ENCODE measurements around the gene FUT3. TPM values are rescaled to one million over a fixed set of nuclear protein-coding genes. Genes with fewer than 3 reads are reported as not detected.

The FUT3 gene
- total and polyA plus RNA-seq, 2 of the 4 experiments (the other 2 are of a cell fraction), result not detected

GRCh38 chr19:5818594-5818993 is 32.7 kb downstream of the FUT3 start:
- DNase-seq, result no peak
- ATAC-seq (ENCODE audit: low read depth), result no peak
- Histone ChIP-seq H3K79me1 (ENCODE audit: low read depth in 1 of 2, low read length in 2 of 2) (no peaks in the 10 kb centered on the region), H3K4me1 (ENCODE audit: control insufficient read depth, insufficient read depth, low read length) (peaks cover 5% of the 10 kb centered on the region), H4K20me1 (ENCODE audit: insufficient read depth, low read length) (no peaks in the 10 kb centered on the region; the same call in 1 of the 2 replicates), H2AK5ac (ENCODE audit: low read depth, low read length) (no peak overlapping the region), H3K4me2 (ENCODE audit: low read depth, low read length) (no peak overlapping the region), H2AFZ (replicated peaks; ENCODE audit: low read length, poor library complexity) (peak overlapping the region; percentile 32), H4K91ac (ENCODE audit: insufficient read depth, low read depth, low read length) (no peak overlapping the region), H3K23ac (ENCODE audit: low read depth, low read length) (no peak overlapping the region), H2AK9ac (replicated peaks; ENCODE audit: low read depth, low read length, poor library complexity) (no peak overlapping the region), H4K8ac (ENCODE audit: low read depth in 2 of 2, low read length in 2 of 2) (no peak overlapping the region), H3K14ac (replicated peaks; ENCODE audit: low read depth, low read length) (no peak overlapping the region), H3K9me3 (ENCODE audit: control insufficient read depth, insufficient read depth, low read length) (no peaks in the 10 kb centered on the region), H2BK20ac (ENCODE audit: low read depth, low read length) (no peak overlapping the region), H3K9me1 (ENCODE audit: insufficient read depth, low read length) (no peaks in the 10 kb centered on the region), H3K27ac (ENCODE audit: insufficient read depth, low read length) (no peak overlapping the region), H3K27me3 (ENCODE audit: control insufficient read depth, insufficient read depth, low read length) (peaks cover 20% of the 10 kb centered on the region), H3K56ac (ENCODE audit: extremely low read depth, insufficient read depth, low read length) (no peak overlapping the region), H2BK5ac (ENCODE audit: low read depth, low read length, poor library complexity, severe bottlenecking) (no peak overlapping the region), H3K36me3 (ENCODE audit: control insufficient read depth, insufficient read depth, low read length) (no peaks in the 10 kb centered on the region), H2BK15ac (ENCODE audit: low read depth, low read length) (no peak overlapping the region), H3K9ac (ENCODE audit: low read depth, low read length) (no peak overlapping the region), H4K5ac (ENCODE audit: low read depth, low read length) (no peak overlapping the region), H3K18ac (ENCODE audit: low read depth, low read length) (no peak overlapping the region), H3K4me3 (ENCODE audit: insufficient read depth, low read depth, low read length) (no peak overlapping the region), H2BK120ac (ENCODE audit: low read depth, low read length) (no peak overlapping the region), H3K4ac (ENCODE audit: low read depth, low read length) (no peak overlapping the region)
- TF ChIP-seq MAZ (IDR thresholded peaks at IDR 0.05; ENCODE audit: borderline replicate concordance, low read depth, low read length) (no peak), SMC3 (IDR thresholded peaks at IDR 0.05; ENCODE audit: low read depth, low read length) (no peak), RFX5 (IDR thresholded peaks at IDR 0.05; ENCODE audit: low read depth, low read length) (no peak), MXI1 (IDR thresholded peaks at IDR 0.05; ENCODE audit: borderline replicate concordance, low read depth, low read length) (no peak), CHD1 (IDR thresholded peaks at IDR 0.05; ENCODE audit: low read depth, low read length) (no peak)
- TF ChIP-seq, protein P1, sequence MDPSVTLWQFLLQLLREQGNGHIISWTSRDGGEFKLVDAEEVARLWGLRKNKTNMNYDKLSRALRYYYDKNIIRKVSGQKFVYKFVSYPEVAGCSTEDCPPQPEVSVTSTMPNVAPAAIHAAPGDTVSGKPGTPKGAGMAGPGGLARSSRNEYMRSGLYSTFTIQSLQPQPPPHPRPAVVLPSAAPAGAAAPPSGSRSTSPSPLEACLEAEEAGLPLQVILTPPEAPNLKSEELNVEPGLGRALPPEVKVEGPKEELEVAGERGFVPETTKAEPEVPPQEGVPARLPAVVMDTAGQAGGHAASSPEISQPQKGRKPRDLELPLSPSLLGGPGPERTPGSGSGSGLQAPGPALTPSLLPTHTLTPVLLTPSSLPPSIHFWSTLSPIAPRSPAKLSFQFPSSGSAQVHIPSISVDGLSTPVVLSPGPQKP (IDR thresholded peaks at IDR 0.05; ENCODE audit: borderline replicate concordance, low read depth, low read length), result no peak
- intact Hi-C loops (cut with micrococcal nuclease), result no loop called here
- BruUV-seq (replicated peaks), result no TSS peak
- ChIA-PET POLR2A (ENCODE audit: unreplicated experiment) (no interaction called here), CTCF (interaction anchor here (0.9 kb wide), 1 partner anchor 15 kb away, joined by 9 read pairs; no protein-coding TSS in a partner anchor)
- dilution Hi-C loops (cut with HindIII; ENCODE audit: low sequenced_read_pairs, unreplicated experiment), result no loop called here
- in situ Hi-C loops (cut with MboI; ENCODE audit: low sequenced_read_pairs), result no loop called here
- no CpG with 5 or more reads among the region's 10 CpGs for WGBS, 2 experiments (ENCODE audit: extremely low coverage in 2 of 2, insufficient read length in 1 of 2)
